Thymus (tissue), 11 donors: Measurements from ENCODE around the gene PCDHGA4. TPM values are rescaled to one million over a fixed set of nuclear protein-coding genes. Genes with fewer than 3 reads are reported as not detected.

Experiments
- DNase-seq, 9 donors: peaks; one replicate each; pipeline ENCODE4 v3.0.0-alpha.2; 2013; ENCODE audit warnings: low spot score in 9 of 9, low read depth in 6 of 9, missing footprints in 1 of 9
- H3K27ac ChIP-seq, 2 donors: one replicate each; pipeline ENCODE4 v1.5.1; 2013; ENCODE audit warnings: control low read depth in 1 of 2, low read depth in 1 of 2, low read length in 1 of 2, mild to moderate bottlenecking in 1 of 2, moderate library complexity in 1 of 2
- H3K27me3 ChIP-seq, 2 donors: one replicate each; pipeline ENCODE4 v1.5.1; 2013; ENCODE audit warnings: low read length in 1 of 2; ENCODE audit not compliant: control insufficient read depth in 2 of 2, insufficient read depth in 1 of 2
- H3K36me3 ChIP-seq, 2 donors: one replicate each; pipeline ENCODE4 v1.5.1; 2013; ENCODE audit warnings: low read length in 1 of 2, mild to moderate bottlenecking in 1 of 2, moderate library complexity in 1 of 2; ENCODE audit not compliant: control insufficient read depth in 2 of 2, insufficient read depth in 2 of 2
- H3K4me1 ChIP-seq, 2 donors: one replicate each; pipeline ENCODE4 v1.5.1; 2013; ENCODE audit warnings: low read length in 2 of 2; ENCODE audit not compliant: control insufficient read depth in 2 of 2, insufficient read depth in 2 of 2
- H3K4me3 ChIP-seq, 2 donors: one replicate each; pipeline ENCODE4 v1.5.1; 2013; ENCODE audit warnings: low read length in 2 of 2, control low read depth in 1 of 2, mild to moderate bottlenecking in 1 of 2
- H3K9me3 ChIP-seq, 2 donors: one replicate each; pipeline ENCODE4 v1.5.1; 2013; ENCODE audit warnings: low read length in 1 of 2, mild to moderate bottlenecking in 1 of 2; ENCODE audit not compliant: control insufficient read depth in 2 of 2, insufficient read depth in 1 of 2
- WGBS: extraction: QIAGEN DNeasy Blood & Tissue Kit; methylation state at CpG from one replicate; pipeline ENCODE4 v1.1.7; 2013; 5-methylcytosine and 5-hydroxymethylcytosine counted together
- polyA plus RNA-seq: library from polyadenylated mRNA; stranded (reverse); fragments of 200-250 nt; gene quantifications from one replicate; pipeline ENCODE4 v1.2.3, GENCODE V29; 2013
- total RNA-seq: library from RNA; stranded (reverse); fragments of 120-200 nt; gene quantifications from one replicate; pipeline ENCODE4 v1.2.4, GENCODE V29; 2013
- donor health status: healthy.

PCDHGA4 gene
- total and polyA plus RNA-seq, 2 donors, result 0.11 to 0.19 TPM

GRCh38 chr5:141402553-141403243, 47.9 kb downstream of the PCDHGA4 start, which contains the start of gene PCDHGA9:
PCDHGA9 (plus strand) TSS chr5:141402778; CDS start chr5:141402953, 175 bp downstream.
- Histone ChIP-seq H3K4me1 (no peaks in the 10 kb centered on the region), H3K9me3 (peaks cover 4 to 27% of the 10 kb centered on the region in 2 donors), H3K36me3 (no peaks in the 10 kb centered on the region), H3K4me3 (no peak within 1 kb of the TSS), H3K27ac (no peak within 1 kb of the TSS), H3K27me3 (peaks cover 3 to 68% of the 10 kb centered on the region in 2 donors)
- 23% methylated on average over 27 of the region's 27 CpGs for WGBS
- DNase-seq, result peak in 1 of 9 donors; percentile 27

DNA sequence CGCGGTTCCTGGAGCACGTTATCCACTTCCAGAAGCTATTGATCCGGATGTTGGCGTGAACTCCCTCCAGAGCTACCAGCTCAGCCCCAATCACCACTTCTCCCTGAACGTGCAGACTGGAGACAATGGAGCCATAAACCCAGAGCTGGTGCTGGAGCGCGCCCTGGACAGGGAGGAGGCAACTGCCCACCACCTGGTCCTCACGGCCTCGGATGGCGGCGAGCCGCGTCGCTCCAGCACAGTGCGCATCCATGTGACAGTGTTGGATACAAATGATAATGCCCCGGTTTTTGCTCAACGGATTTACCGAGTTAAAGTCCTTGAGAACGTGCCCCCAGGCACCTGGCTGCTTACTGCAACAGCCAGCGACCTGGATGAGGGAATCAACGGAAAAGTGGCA, 48.6 kb downstream of the PCDHGA4 start:
- H3K36me3 ChIP-seq, result no peaks in the 10 kb centered on the region
- H3K4me1 ChIP-seq, result no peaks in the 10 kb centered on the region
- H3K4me3 ChIP-seq, result no peak overlapping the region
- no peak for DNase-seq
- no peak overlapping the region for H3K27ac ChIP-seq
- peaks cover 5 to 70% of the 10 kb centered on the region in 2 donors for H3K27me3 ChIP-seq
- WGBS, result 37% methylated on average over 22 of the region's 22 CpGs
- H3K9me3 ChIP-seq, result peaks cover 7 to 34% of the 10 kb centered on the region in 2 donors

Other genes with a start within 250 kb of the PCDHGA4 start
Only the 30 nearest of the 36 such genes appear.
- gene PCDHB9, start 167.9 kb upstream of the PCDHGA4 start, total RNA-seq, result 0.19 TPM
- gene PCDHB9, start 167.9 kb upstream of the PCDHGA4 start, polyA plus RNA-seq, result 0.16 TPM
- 0.19 TPM for gene PCDHB10, start 162.7 kb upstream of the PCDHGA4 start, total RNA-seq
- gene PCDHB10, start 162.7 kb upstream of the PCDHGA4 start, polyA plus RNA-seq, result 0.23 TPM
- 0.24 TPM for gene PCDHB11, start 155.4 kb upstream of the PCDHGA4 start, total RNA-seq
- gene PCDHB11, start 155.4 kb upstream of the PCDHGA4 start, polyA plus RNA-seq, result 0.37 TPM
- gene PCDHB12, start 146.3 kb upstream of the PCDHGA4 start, total RNA-seq, result 0.19 TPM
- gene PCDHB12, start 146.3 kb upstream of the PCDHGA4 start, polyA plus RNA-seq, result 0.18 TPM
- gene PCDHB13, start 141.1 kb upstream of the PCDHGA4 start, total RNA-seq, result 0.14 TPM
- 0.27 TPM for gene PCDHB13, start 141.1 kb upstream of the PCDHGA4 start, polyA plus RNA-seq
- gene PCDHB14, start 131.7 kb upstream of the PCDHGA4 start, total RNA-seq, result 0.38 TPM
- gene PCDHB14, start 131.7 kb upstream of the PCDHGA4 start, polyA plus RNA-seq, result 0.87 TPM
- gene PCDHB15, start 109.6 kb upstream of the PCDHGA4 start, total RNA-seq, result 0.33 TPM
- gene PCDHB15, start 109.6 kb upstream of the PCDHGA4 start, polyA plus RNA-seq, result 0.66 TPM
- gene SLC25A2, start 51.0 kb upstream of the PCDHGA4 start, total RNA-seq, result 0.09 TPM
- gene SLC25A2, start 51.0 kb upstream of the PCDHGA4 start, polyA plus RNA-seq, result 0.16 TPM
- 138 TPM for gene TAF7, start 34.2 kb upstream of the PCDHGA4 start, total RNA-seq
- gene TAF7, start 34.2 kb upstream of the PCDHGA4 start, polyA plus RNA-seq, result 174 TPM
- gene PCDHGA1, start 24.5 kb upstream of the PCDHGA4 start, total RNA-seq, result 0.09 TPM
- 0.16 TPM for gene PCDHGA1, start 24.5 kb upstream of the PCDHGA4 start, polyA plus RNA-seq
- 0.19 TPM for gene PCDHGA2, start 16.3 kb upstream of the PCDHGA4 start, total RNA-seq
- 0.46 TPM for gene PCDHGA2, start 16.3 kb upstream of the PCDHGA4 start, polyA plus RNA-seq
- gene PCDHGA3, start 11.2 kb upstream of the PCDHGA4 start, total RNA-seq, result 0.19 TPM
- 0.11 TPM for gene PCDHGA3, start 11.2 kb upstream of the PCDHGA4 start, polyA plus RNA-seq
- gene PCDHGB1, start 4.9 kb upstream of the PCDHGA4 start, total RNA-seq, result 0.14 TPM
- gene PCDHGB1, start 4.9 kb upstream of the PCDHGA4 start, polyA plus RNA-seq, result 0.11 TPM
- gene PCDHGB2, start 5.0 kb downstream of the PCDHGA4 start, total RNA-seq, result 0.28 TPM
- 0.21 TPM for gene PCDHGB2, start 5.0 kb downstream of the PCDHGA4 start, polyA plus RNA-seq
- gene PCDHGA5, start 9.1 kb downstream of the PCDHGA4 start, total RNA-seq, result 0.19 TPM
- gene PCDHGA5, start 9.1 kb downstream of the PCDHGA4 start, polyA plus RNA-seq, result 0.18 TPM
- 0.33 TPM for gene PCDHGB3, start 15.2 kb downstream of the PCDHGA4 start, total RNA-seq
- 0.14 TPM for gene PCDHGB3, start 15.2 kb downstream of the PCDHGA4 start, polyA plus RNA-seq
- gene PCDHGA6, start 18.9 kb downstream of the PCDHGA4 start, total RNA-seq, result 0.47 TPM
- 1.2 TPM for gene PCDHGA6, start 18.9 kb downstream of the PCDHGA4 start, polyA plus RNA-seq
- 0.28 TPM for gene PCDHGA7, start 27.7 kb downstream of the PCDHGA4 start, total RNA-seq
- gene PCDHGA7, start 27.7 kb downstream of the PCDHGA4 start, polyA plus RNA-seq, result 0.46 TPM
- gene PCDHGB4, start 32.7 kb downstream of the PCDHGA4 start, total RNA-seq, result 1.0 TPM
- gene PCDHGB4, start 32.7 kb downstream of the PCDHGA4 start, polyA plus RNA-seq, result 1.6 TPM
- gene PCDHGA8, start 37.6 kb downstream of the PCDHGA4 start, total RNA-seq, result 0.19 TPM
- gene PCDHGA8, start 37.6 kb downstream of the PCDHGA4 start, polyA plus RNA-seq, result 0.18 TPM
- 1.6 TPM for gene PCDHGB5, start 42.9 kb downstream of the PCDHGA4 start, total RNA-seq
- gene PCDHGB5, start 42.9 kb downstream of the PCDHGA4 start, polyA plus RNA-seq, result 1.1 TPM
- gene PCDHGA9, start 47.8 kb downstream of the PCDHGA4 start, total RNA-seq, result 0.66 TPM
- 0.75 TPM for gene PCDHGA9, start 47.8 kb downstream of the PCDHGA4 start, polyA plus RNA-seq
- 0.61 TPM for gene PCDHGB6, start 53.0 kb downstream of the PCDHGA4 start, total RNA-seq
- 1.1 TPM for gene PCDHGB6, start 53.0 kb downstream of the PCDHGA4 start, polyA plus RNA-seq
- gene PCDHGA10, start 58.0 kb downstream of the PCDHGA4 start, total RNA-seq, result 0.61 TPM
- gene PCDHGA10, start 58.0 kb downstream of the PCDHGA4 start, polyA plus RNA-seq, result 0.87 TPM
- gene PCDHGB7, start 62.7 kb downstream of the PCDHGA4 start, total RNA-seq, result 0.85 TPM
- 1.2 TPM for gene PCDHGB7, start 62.7 kb downstream of the PCDHGA4 start, polyA plus RNA-seq
- 0.42 TPM for gene PCDHGA11, start 66.0 kb downstream of the PCDHGA4 start, total RNA-seq
- 0.68 TPM for gene PCDHGA11, start 66.0 kb downstream of the PCDHGA4 start, polyA plus RNA-seq
- gene PCDHGA12, start 75.5 kb downstream of the PCDHGA4 start, total RNA-seq, result 0.80 TPM
- gene PCDHGA12, start 75.5 kb downstream of the PCDHGA4 start, polyA plus RNA-seq, result 0.71 TPM
- 5.5 TPM for gene PCDHGC3, start 120.9 kb downstream of the PCDHGA4 start, total RNA-seq
- 28.7 TPM for gene PCDHGC3, start 120.9 kb downstream of the PCDHGA4 start, polyA plus RNA-seq
- 0.19 TPM for gene PCDHGC4, start 130.0 kb downstream of the PCDHGA4 start, total RNA-seq
- 0.05 TPM for gene PCDHGC4, start 130.0 kb downstream of the PCDHGA4 start, polyA plus RNA-seq
- gene PCDHGC5, start 134.1 kb downstream of the PCDHGA4 start, total RNA-seq, result 0.19 TPM
- gene PCDHGC5, start 134.1 kb downstream of the PCDHGA4 start, polyA plus RNA-seq, result 0.11 TPM